Neuronal stem cell (in vitro differentiated cells): ENCODE measurements around the gene ELMO1.

Experiments
- DNase-seq: peaks from one replicate; pipeline ENCODE4 v3.0.0-alpha.2; 2013; ENCODE audit warnings: low spot score
- H2AFZ ChIP-seq: one replicate; pipeline ENCODE4 v1.6.1; 2013; ENCODE audit warnings: mild to moderate bottlenecking, low read length, inconsistent platforms
- H2AK5ac ChIP-seq: 2 replicates; pipeline ENCODE4 v1.6.1; 2013; ENCODE audit warnings: low read depth, mild to moderate bottlenecking, inconsistent platforms, low read length, moderate library complexity, mixed read lengths
- H2BK120ac ChIP-seq: 2 replicates; pipeline ENCODE4 v1.6.1; 2013; ENCODE audit warnings: low read depth, mild to moderate bottlenecking, inconsistent platforms, low read length, moderate library complexity, mixed read lengths
- H2BK12ac ChIP-seq: one replicate; pipeline ENCODE4 v1.6.1; 2013; ENCODE audit warnings: low read length, inconsistent platforms
- H2BK15ac ChIP-seq: 2 replicates; pipeline ENCODE4 v1.6.1; 2013; ENCODE audit warnings: mild to moderate bottlenecking, low read length, inconsistent platforms, mixed read lengths
- H2BK5ac ChIP-seq: one replicate; pipeline ENCODE4 v1.6.1; 2013; ENCODE audit warnings: inconsistent platforms, mild to moderate bottlenecking, low read length, moderate library complexity
- H3K14ac ChIP-seq: one replicate; pipeline ENCODE4 v1.6.1; 2013; ENCODE audit warnings: low read length, inconsistent platforms
- H3K18ac ChIP-seq: 2 replicates; pipeline ENCODE4 v1.6.1; 2013; ENCODE audit warnings: low read length, inconsistent platforms
- H3K23ac ChIP-seq: 2 replicates; pipeline ENCODE4 v1.6.1; 2013; ENCODE audit warnings: low read depth, mild to moderate bottlenecking, mixed read lengths, low read length, inconsistent platforms; ENCODE audit not compliant: poor library complexity
- H3K27ac ChIP-seq: replicated peaks from 3 replicates; pipeline ENCODE4 v1.5.1; 2013; ENCODE audit warnings: low read length, inconsistent platforms
- H3K27me3 ChIP-seq, 3 experiments: 2 replicates each; pipeline ENCODE4 v1.6.1; 2013; ENCODE audit warnings: low read length in 3 of 3, mild to moderate bottlenecking in 2 of 3, inconsistent platforms in 1 of 3, low read depth in 1 of 3, mixed read lengths in 1 of 3, moderate library complexity in 1 of 3; ENCODE audit not compliant: control insufficient read depth in 3 of 3, insufficient read depth in 3 of 3
- H3K36me3 ChIP-seq, 2 donors: replicated peaks in 1 of 2; 2 replicates each; pipeline ENCODE4 v1.6.1; 2013; ENCODE audit warnings: low read length in 2 of 2; ENCODE audit not compliant: control insufficient read depth in 2 of 2, insufficient read depth in 2 of 2
- H3K4ac ChIP-seq: 2 replicates; pipeline ENCODE4 v1.6.1; 2013; ENCODE audit warnings: inconsistent platforms, mild to moderate bottlenecking, low read length, moderate library complexity
- H3K4me1 ChIP-seq, 2 donors: 1 replicate in 1 of 2; 2 replicates in 1 of 2; pipeline ENCODE4 v1.6.1; 2013; ENCODE audit warnings: low read length in 2 of 2, low read depth in 1 of 2; ENCODE audit not compliant: control insufficient read depth in 2 of 2, insufficient read depth in 1 of 2
- H3K4me2 ChIP-seq: one replicate; pipeline ENCODE4 v1.6.1; 2013; ENCODE audit warnings: mild to moderate bottlenecking, low read length, inconsistent platforms; ENCODE audit not compliant: insufficient read depth, poor library complexity, severe bottlenecking
- H3K4me3 ChIP-seq, 2 donors: 2 replicates each; pipeline ENCODE4 v1.5.1; 2013; ENCODE audit warnings: low read length in 2 of 2, mild to moderate bottlenecking in 2 of 2, inconsistent platforms in 1 of 2, moderate library complexity in 1 of 2
- H3K79me1 ChIP-seq: one replicate; pipeline ENCODE4 v1.6.1; 2013; ENCODE audit warnings: low read depth, mild to moderate bottlenecking, inconsistent platforms, low read length, moderate library complexity
- H3K9ac ChIP-seq: one replicate; pipeline ENCODE4 v1.6.1; 2013; ENCODE audit warnings: mild to moderate bottlenecking, low read depth, low read length, inconsistent platforms; ENCODE audit not compliant: poor library complexity
- H3K9me3 ChIP-seq, 2 donors: replicated peaks in 1 of 2; 2 replicates each; pipeline versions ENCODE3 to v1.6.1; 2013; ENCODE audit warnings: low read length in 2 of 2, mild to moderate bottlenecking in 2 of 2, inconsistent platforms in 1 of 2, low read depth in 1 of 2, mixed read lengths in 1 of 2, moderate library complexity in 1 of 2; ENCODE audit not compliant: control insufficient read depth in 2 of 2, insufficient read depth in 1 of 2
- H4K8ac ChIP-seq: one replicate; pipeline ENCODE4 v1.6.1; 2013; ENCODE audit warnings: low read depth, mild to moderate bottlenecking, inconsistent platforms, low read length, moderate library complexity
- H4K91ac ChIP-seq: one replicate; pipeline ENCODE4 v1.6.1; 2013; ENCODE audit warnings: low read length, low read depth, mild to moderate bottlenecking, inconsistent platforms; ENCODE audit not compliant: poor library complexity
- WGBS, 2 donors: extraction: QIAGEN DNeasy Blood & Tissue Kit; methylation state at CpG; one replicate each; pipeline ENCODE4 v1.1.7; 2013; ENCODE audit warnings: missing lambda C conversion rate in 2 of 2, mixed read lengths in 1 of 2; ENCODE audit not compliant: insufficient read length in 2 of 2, insufficient replicate concordance in 1 of 2; ENCODE audit errors: extremely low coverage in 2 of 2; 5-methylcytosine and 5-hydroxymethylcytosine counted together

ELMO1 gene

DNA sequence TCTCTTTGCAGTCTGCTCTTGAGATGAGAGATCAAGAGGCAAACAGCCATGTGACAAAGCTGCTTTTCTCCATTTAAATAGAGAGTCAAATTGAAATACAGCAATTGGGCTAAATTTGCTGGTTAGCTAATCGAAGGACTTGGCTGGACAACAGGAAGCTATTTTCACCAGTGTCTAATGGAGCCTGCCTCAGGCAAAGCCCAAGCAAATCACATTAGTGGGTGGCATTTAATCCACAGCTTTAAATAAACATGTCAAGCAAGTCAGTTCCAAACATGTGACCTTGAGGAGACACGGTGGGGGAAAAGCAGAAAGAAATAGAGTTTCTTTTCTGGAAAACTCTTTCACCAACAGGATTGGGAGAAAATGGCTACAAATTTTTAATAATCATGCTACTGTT is 543.9 kb downstream of the ELMO1 start:
- Histone ChIP-seq H3K4me2 (no peak overlapping the region), H2BK5ac (no peak overlapping the region), H3K36me3 (no peaks in the 10 kb centered on the region), H2BK120ac (no peak overlapping the region), H3K4me3 (no peak overlapping the region), H3K18ac (no peak overlapping the region), H2BK15ac (no peak overlapping the region), H3K4ac (no peak overlapping the region), H3K27ac (no peak overlapping the region), H3K9ac (no peak overlapping the region), H3K14ac (no peak overlapping the region), H2BK12ac (no peak overlapping the region), H2AK5ac (no peak overlapping the region), H3K79me1 (no peaks in the 10 kb centered on the region), H3K4me1 (peaks cover 1 to 7% of the 10 kb centered on the region in 2 donors), H3K9me3 (no peaks in the 10 kb centered on the region), H4K8ac (no peak overlapping the region), H4K91ac (no peak overlapping the region), H3K23ac (no peak overlapping the region), H2AFZ (no peak overlapping the region), H3K27me3 (no peaks in the 10 kb centered on the region)
- no peak for DNase-seq
- WGBS, 2 donors = no CpG with 5 or more reads among the region's 2 CpGs

DNA sequence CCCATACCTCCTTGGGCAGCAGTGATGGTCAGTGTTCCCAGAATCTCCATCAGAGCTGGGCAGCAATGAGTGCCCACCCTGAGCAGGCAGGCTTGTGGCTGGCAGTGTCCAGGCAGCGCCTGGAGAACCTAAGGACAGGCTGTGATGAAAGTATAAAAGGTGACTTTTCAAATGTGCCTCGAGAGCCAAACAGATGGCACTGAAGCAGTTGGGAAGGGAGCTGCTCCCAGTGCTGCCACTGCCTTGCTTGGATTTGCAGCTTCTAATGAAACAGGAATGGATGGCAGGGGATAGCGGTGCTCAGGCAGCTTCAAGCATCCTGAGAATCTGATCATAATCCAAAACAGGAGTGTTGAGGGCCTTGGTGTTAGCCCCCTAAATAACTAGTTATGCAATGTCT is 544.6 kb downstream of the ELMO1 start:
- Histone ChIP-seq H3K18ac (no peak overlapping the region), H3K36me3 (no peaks in the 10 kb centered on the region), H3K27me3 (no peaks in the 10 kb centered on the region), H2AK5ac (no peak overlapping the region), H3K4me2 (no peak overlapping the region), H3K9me3 (peaks cover 0 to 2% of the 10 kb centered on the region in 2 donors), H3K4me3 (no peak overlapping the region), H2BK15ac (no peak overlapping the region), H2AFZ (no peak overlapping the region), H3K23ac (no peak overlapping the region), H2BK5ac (no peak overlapping the region), H3K79me1 (no peaks in the 10 kb centered on the region), H4K8ac (no peak overlapping the region), H2BK12ac (no peak overlapping the region), H3K4me1 (peaks cover 1 to 7% of the 10 kb centered on the region in 2 donors), H3K27ac (no peak overlapping the region), H3K14ac (no peak overlapping the region), H2BK120ac (no peak overlapping the region), H4K91ac (no peak overlapping the region), H3K9ac (no peak overlapping the region), H3K4ac (no peak overlapping the region)
- no CpG with 5 or more reads among the region's 3 CpGs for WGBS, 2 donors
- no peak for DNase-seq

DNA sequence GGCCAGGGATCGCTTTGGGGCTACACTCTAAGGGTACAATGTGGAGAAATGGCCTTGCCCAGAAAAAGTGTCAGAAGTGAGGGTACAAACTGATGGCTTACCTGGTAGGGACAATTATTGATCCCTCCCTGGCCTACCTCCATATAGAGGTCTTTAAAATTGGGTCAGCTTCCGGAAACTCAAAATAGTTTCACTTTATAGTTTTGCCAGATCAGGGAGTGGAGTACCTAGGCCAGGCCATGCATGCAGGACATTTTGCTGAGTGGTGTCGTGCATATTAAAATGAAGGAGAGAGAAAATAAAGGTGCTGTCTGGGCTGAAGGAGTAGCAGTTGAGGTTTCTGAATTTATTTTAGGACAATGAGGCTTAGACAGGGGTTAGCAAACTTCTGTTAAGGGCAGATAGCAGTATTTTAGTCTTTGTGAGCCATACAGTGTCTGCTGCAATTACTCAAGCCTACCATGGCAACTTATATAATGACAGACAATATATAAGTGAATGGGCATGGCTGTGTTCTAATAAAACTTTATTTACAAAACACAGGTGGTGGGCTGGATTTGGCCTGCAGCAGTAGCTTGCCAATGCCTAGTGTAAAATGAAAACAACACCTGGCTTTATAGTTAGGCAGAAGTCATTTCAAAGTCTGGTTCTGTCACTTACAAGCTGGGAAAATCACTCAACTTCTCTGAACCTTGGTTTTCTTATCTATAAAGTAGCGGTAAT is 547.5 kb downstream of the ELMO1 start:
- Histone ChIP-seq H2BK5ac (no peak overlapping the region), H2AFZ (no peak overlapping the region), H4K91ac (no peak overlapping the region), H3K4ac (no peak overlapping the region), H3K27ac (no peak overlapping the region), H2BK120ac (no peak overlapping the region), H3K4me1 (peaks cover 1 to 7% of the 10 kb centered on the region in 2 donors), H3K23ac (no peak overlapping the region), H3K36me3 (no peaks in the 10 kb centered on the region), H3K14ac (no peak overlapping the region), H3K27me3 (no peaks in the 10 kb centered on the region), H3K9me3 (peaks cover 0 to 2% of the 10 kb centered on the region in 2 donors), H3K4me2 (no peak overlapping the region), H3K79me1 (no peaks in the 10 kb centered on the region), H3K4me3 (no peak overlapping the region), H3K18ac (no peak overlapping the region), H2BK12ac (no peak overlapping the region), H2AK5ac (no peak overlapping the region), H3K9ac (no peak overlapping the region), H2BK15ac (no peak overlapping the region), H4K8ac (no peak overlapping the region)
- DNase-seq = no peak
- WGBS, 2 donors = no CpG with 5 or more reads among the region's 4 CpGs

DNA sequence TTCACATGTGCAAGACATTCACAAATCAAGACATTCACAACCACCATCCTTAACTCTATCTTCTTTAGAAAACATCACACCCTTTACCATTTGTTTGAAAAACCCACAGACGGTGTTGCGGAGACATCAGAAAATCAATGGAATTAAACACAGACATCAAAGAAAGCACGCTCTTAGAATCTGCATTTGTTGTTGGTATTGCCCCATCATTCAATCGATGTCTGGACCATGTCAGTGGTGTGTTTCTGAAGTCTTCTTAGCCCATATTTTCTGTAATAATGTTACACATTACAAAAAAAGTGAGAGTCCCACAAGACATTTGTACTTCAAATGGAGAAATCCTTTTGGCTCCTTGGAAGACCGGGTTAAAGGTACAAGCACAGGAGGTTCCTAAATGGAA is 550.5 kb downstream of the ELMO1 start:
- H2BK15ac ChIP-seq = no peak overlapping the region
- no peak overlapping the region for H2BK12ac ChIP-seq
- no peaks in the 10 kb centered on the region for H3K36me3 ChIP-seq
- H3K4ac ChIP-seq = no peak overlapping the region
- no peak overlapping the region for H4K8ac ChIP-seq
- no peak overlapping the region for H3K14ac ChIP-seq
- no peak overlapping the region for H3K23ac ChIP-seq
- no peak overlapping the region for H4K91ac ChIP-seq
- no peak for DNase-seq
- peaks cover 0 to 2% of the 10 kb centered on the region in 2 donors for H3K9me3 ChIP-seq
- H3K4me2 ChIP-seq = no peak overlapping the region
- H3K4me1 ChIP-seq = no peaks in the 10 kb centered on the region
- H3K27ac ChIP-seq = no peak overlapping the region
- H3K27me3 ChIP-seq = no peaks in the 10 kb centered on the region
- H3K79me1 ChIP-seq = no peaks in the 10 kb centered on the region
- H2AK5ac ChIP-seq = no peak overlapping the region
- H2BK120ac ChIP-seq = no peak overlapping the region
- H3K9ac ChIP-seq = no peak overlapping the region
- H2AFZ ChIP-seq = no peak overlapping the region
- WGBS, 2 donors = no CpG with 5 or more reads among the region's 5 CpGs
- no peak overlapping the region for H3K18ac ChIP-seq
- no peak overlapping the region for H2BK5ac ChIP-seq
- no peak overlapping the region for H3K4me3 ChIP-seq
